Ecto neural progenitor cell (in vitro differentiated cells): Measurements from ENCODE around the gene GPR22.

Source experiments
- DNase-seq: peaks from one replicate; pipeline ENCODE4 v3.0.0-alpha.2; 2018; ENCODE audit warnings: low spot score

GPR22 gene

GRCh38 chr7:107479303-107479702 is 9.4 kb downstream of the GPR22 start:
- DNase-seq: no peak

DNA sequence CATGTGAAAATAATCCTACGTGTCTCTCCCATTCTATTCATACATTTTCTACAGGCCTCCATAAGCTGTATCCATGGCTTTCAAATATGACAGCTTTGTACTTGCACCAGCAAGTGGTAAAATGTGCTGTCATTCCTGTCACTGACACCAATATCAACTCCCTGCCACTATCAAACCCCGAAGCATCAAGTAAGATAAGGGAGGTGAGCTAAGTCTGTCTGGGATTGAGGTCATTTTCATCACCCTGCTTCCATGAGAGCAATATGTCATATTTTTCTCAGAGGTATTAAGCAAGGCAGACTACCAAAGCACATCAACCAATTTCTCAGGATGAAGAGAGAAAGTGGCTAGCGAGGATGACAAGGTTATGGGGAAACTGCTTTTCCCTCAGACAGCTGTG is 11.1 kb downstream of the GPR22 start:
- no peak for DNase-seq

GRCh38 chr7:107482571-107482970 is 12.7 kb downstream of the GPR22 start:
- no peak for DNase-seq

DNA sequence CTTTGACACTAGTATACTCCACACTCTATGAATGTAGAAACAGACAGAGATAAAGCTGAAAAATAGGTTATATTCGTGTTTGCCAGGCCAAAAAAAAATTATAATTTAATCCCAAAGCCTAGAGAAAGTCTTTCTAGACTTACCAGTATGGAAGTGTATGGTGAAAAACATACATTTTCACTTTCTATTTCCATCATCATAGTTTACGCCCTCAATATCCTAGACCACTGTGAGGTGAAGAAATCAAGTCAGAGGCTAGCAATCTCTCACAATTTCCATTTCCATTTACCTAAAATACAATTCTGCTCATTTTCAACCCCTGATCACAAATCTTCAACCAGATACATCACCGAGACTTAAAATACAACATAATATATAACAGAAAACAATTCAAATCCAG is 16.2 kb downstream of the GPR22 start:
- no peak for DNase-seq

GRCh38 chr7:107492875-107493274 is 23.0 kb downstream of the GPR22 start:
- DNase-seq: no peak

- DNase-seq: no peak
Observed at GRCh38 chr7:107494315-107494751, 24.5 kb downstream of the GPR22 start.

DNA sequence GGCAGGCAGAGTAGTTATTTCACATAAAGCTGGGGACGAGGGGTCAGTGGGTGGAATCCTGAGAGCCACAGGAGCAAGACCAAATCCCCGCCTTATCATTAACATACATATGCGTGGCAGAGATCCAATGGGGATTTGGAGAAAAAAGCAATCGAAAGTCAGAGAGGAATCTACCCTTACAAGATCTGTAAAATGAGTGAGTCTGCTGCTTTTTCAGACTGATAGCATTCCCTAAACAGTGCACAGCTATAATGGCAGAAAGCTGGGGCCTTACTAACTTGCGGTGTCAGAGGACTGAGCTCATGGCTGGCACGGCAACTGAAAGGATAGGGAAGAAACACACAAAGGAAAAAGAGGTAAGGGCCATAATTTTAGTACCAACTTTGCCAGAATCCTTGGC is 25.0 kb downstream of the GPR22 start:
- no peak for DNase-seq

- no peak for DNase-seq
Observed at GRCh38 chr7:107495516-107495915, 25.7 kb downstream of the GPR22 start.

- DNase-seq: no peak
Observed at GRCh38 chr7:107499731-107500130, 29.9 kb downstream of the GPR22 start.

- no peak for DNase-seq
Observed at GRCh38 chr7:107501593-107501992, 31.7 kb downstream of the GPR22 start.

DNA sequence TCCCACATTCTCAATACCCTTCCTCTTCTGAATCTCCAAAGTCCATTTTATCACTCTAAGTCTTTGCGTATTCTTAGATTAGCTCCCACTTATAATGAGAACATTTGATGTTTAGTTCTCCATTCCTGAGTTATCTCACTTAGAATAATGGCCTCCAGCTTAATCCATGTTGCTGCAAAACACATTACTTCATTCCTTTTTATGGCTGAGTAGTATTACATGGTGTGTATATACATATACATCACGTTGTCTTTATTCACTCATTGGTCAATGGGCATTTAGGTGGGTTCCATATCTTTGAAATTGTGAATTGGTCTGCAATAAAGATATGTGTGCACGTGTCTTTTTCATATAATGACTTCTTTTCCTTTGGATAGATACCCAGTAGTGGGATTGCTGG is 32.3 kb downstream of the GPR22 start:
- DNase-seq: no peak

GRCh38 chr7:107502797-107503196 is 32.9 kb downstream of the GPR22 start:
- no peak for DNase-seq

DNA sequence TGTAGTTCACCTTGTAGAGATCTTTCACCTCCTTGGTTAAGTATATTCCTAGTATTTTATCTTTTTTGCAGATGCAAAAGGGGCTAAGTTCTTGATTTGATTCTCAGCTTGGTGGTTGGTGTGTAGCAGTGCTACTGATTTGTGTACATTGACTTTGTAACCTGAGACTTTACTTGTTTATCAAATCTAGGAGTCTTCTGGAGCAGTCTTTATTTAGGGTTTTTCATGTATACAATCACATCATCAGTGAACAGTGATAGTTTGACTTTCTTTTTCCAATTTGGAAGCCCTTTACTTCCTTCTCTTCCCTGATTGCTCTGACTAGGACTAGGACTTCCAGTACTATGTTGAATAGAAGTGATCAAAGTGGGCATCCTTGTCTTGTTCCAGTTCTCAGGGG is 33.8 kb downstream of the GPR22 start:
- DNase-seq: no peak

GRCh38 chr7:107505362-107505761 is 35.5 kb downstream of the GPR22 start:
- DNase-seq: no peak

GRCh38 chr7:107505997-107506673 is 36.3 kb downstream of the GPR22 start:
- DNase-seq: no peak

DNA sequence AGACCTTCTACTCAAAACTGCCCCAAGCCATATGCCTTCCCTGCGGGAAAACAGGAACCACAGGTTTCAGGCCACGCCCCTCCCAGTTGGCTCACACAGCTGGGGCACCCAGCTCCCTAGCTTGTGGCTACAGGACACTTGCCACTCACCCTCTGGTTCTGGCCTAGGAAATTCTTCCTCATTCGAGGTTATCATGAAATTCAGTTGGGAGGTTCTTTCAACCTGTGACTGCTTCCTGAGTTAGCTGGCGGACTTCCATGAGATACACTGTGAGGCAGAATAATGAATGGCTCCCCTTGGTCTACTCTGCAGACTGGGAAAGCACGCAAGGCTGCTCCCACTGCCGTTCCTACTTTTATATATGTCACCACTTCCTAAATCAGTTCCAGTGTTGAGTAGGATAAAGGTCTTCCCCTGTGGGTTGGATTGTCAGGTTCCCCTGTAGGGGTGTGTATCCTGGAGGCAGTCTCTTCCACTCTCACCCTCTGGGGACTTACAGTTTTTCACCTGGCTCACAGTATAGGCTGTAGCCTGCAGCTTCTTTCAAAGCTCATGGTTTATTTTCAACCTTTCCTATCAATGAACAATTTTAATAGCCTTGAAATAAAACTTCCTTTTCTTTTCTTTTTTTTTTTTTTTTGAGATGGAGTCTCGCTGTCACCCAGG is 37.0 kb downstream of the GPR22 start:
- DNase-seq: no peak
